D341Med (cell line): ENCODE data around the gene MYOZ2.
A peak's percentile ranks its signal among the peaks of the same experiment; 100 is the strongest.
"Not testable (repeated sequence)": the region's sequence is repeated elsewhere in the genome, so short reads cannot be mapped to it uniquely, and the experiment has no call there.

Experiments
- DNase-seq: peaks from one replicate; pipeline ENCODE4 v3.0.0; 2012; ENCODE audit warnings: low spot score

MYOZ2 gene

GRCh38 chr4:119128148-119128547, 7.5 kb upstream of the MYOZ2 start:
- DNase-seq = no peak

- DNase-seq = no peak
Measured at GRCh38 chr4:119130365-119131065, 5.1 kb upstream of the MYOZ2 start.

GRCh38 chr4:119131164-119131563, 4.5 kb upstream of the MYOZ2 start:
- DNase-seq = no peak

GRCh38 chr4:119132306-119132705, 3.3 kb upstream of the MYOZ2 start:
- no peak for DNase-seq

- no peak for DNase-seq
Measured at GRCh38 chr4:119136546-119136945, 914 bp downstream of the MYOZ2 start.

- no peak for DNase-seq
Measured at GRCh38 chr4:119138046-119138445, 2.4 kb downstream of the MYOZ2 start.

- no peak for DNase-seq
Measured at GRCh38 chr4:119139311-119139710, 3.7 kb downstream of the MYOZ2 start.

GRCh38 chr4:119139822-119140252, 4.2 kb downstream of the MYOZ2 start:
- no peak for DNase-seq

GRCh38 chr4:119141283-119141682, 5.7 kb downstream of the MYOZ2 start:
- not testable (repeated sequence) for DNase-seq

- DNase-seq = no peak
Measured at GRCh38 chr4:119142833-119143232, 7.2 kb downstream of the MYOZ2 start.

- DNase-seq = not testable (repeated sequence)
Measured at GRCh38 chr4:119143341-119143740, 7.7 kb downstream of the MYOZ2 start.

- DNase-seq = no peak
Measured at GRCh38 chr4:119149110-119149509, 13.5 kb downstream of the MYOZ2 start.

- no peak for DNase-seq
Measured at GRCh38 chr4:119151161-119151560, 15.5 kb downstream of the MYOZ2 start.

GRCh38 chr4:119152741-119153140, 17.1 kb downstream of the MYOZ2 start:
- no peak for DNase-seq

- DNase-seq = peak; percentile 18
Measured at GRCh38 chr4:119162174-119162573, 26.5 kb downstream of the MYOZ2 start.

GRCh38 chr4:119165767-119166166, 30.1 kb downstream of the MYOZ2 start:
- DNase-seq = no peak

GRCh38 chr4:119170195-119170594, 34.6 kb downstream of the MYOZ2 start:
- DNase-seq = no peak

GRCh38 chr4:119172223-119172622, 36.6 kb downstream of the MYOZ2 start:
- DNase-seq = no peak

- not testable (repeated sequence) for DNase-seq
Measured at GRCh38 chr4:119173729-119174361, 38.2 kb downstream of the MYOZ2 start.

GRCh38 chr4:119179011-119179410, 43.4 kb downstream of the MYOZ2 start:
- no peak for DNase-seq

- no peak for DNase-seq
Measured at GRCh38 chr4:119184128-119184527, 48.5 kb downstream of the MYOZ2 start.

- no peak for DNase-seq
Measured at GRCh38 chr4:119189638-119190037, 54.0 kb downstream of the MYOZ2 start.

- DNase-seq = no peak
Measured at GRCh38 chr4:119190354-119190753, 54.7 kb downstream of the MYOZ2 start.

- DNase-seq = peak; percentile 10
Measured at GRCh38 chr4:119191505-119191904, 55.9 kb downstream of the MYOZ2 start.
